ENCODE results near the gene LLCFC1. TPM values are rescaled to one million over a fixed set of nuclear protein-coding genes. Genes with fewer than 3 reads are reported as not detected.

Gene LLCFC1
- polyA plus RNA-seq, 1 donor = 6.6 TPM

GRCh38 chr7:142927085-142927745 is 12.1 kb upstream of the LLCFC1 start:
- DNase-seq = no peak
- Histone ChIP-seq H3K4me1 (ENCODE audit: control insufficient read depth, insufficient read depth, low read length) (peaks cover 15% of the 10 kb centered on the region), H3K9me3 (ENCODE audit: control insufficient read depth, low read depth, low read length) (no peaks in the 10 kb centered on the region), H3K27ac (ENCODE audit: low read length) (no peak overlapping the region), H3K4me3 (ENCODE audit: low read length) (no peak overlapping the region), H3K27me3 (ENCODE audit: control insufficient read depth, insufficient read depth, low read length) (no peaks in the 10 kb centered on the region), H3K36me3 (ENCODE audit: control insufficient read depth, insufficient read depth, low read length) (no peaks in the 10 kb centered on the region)
- WGBS (ENCODE audit: insufficient coverage, low lambda C conversion rate) = 60% methylated on average over 1 of the region's 7 CpGs

- no peaks in the 10 kb centered on the region for H3K9me3 ChIP-seq (ENCODE audit: control insufficient read depth, low read depth, low read length)
- H3K4me1 ChIP-seq (ENCODE audit: control insufficient read depth, insufficient read depth, low read length) = peaks cover 10% of the 10 kb centered on the region
- peaks cover 4% of the 10 kb centered on the region for H3K27me3 ChIP-seq (ENCODE audit: control insufficient read depth, insufficient read depth, low read length)
- no peak overlapping the region for H3K27ac ChIP-seq (ENCODE audit: low read length)
- DNase-seq = no peak
- H3K4me3 ChIP-seq (ENCODE audit: low read length) = no peak overlapping the region
- WGBS (ENCODE audit: insufficient coverage, low lambda C conversion rate) = no CpG with 5 or more reads among the region's 8 CpGs
- H3K36me3 ChIP-seq (ENCODE audit: control insufficient read depth, insufficient read depth, low read length) = no peaks in the 10 kb centered on the region
Observed at GRCh38 chr7:142927949-142928348, 11.3 kb upstream of the LLCFC1 start.

GRCh38 chr7:142930126-142930730 is 9.1 kb upstream of the LLCFC1 start:
- Histone ChIP-seq H3K9me3 (ENCODE audit: control insufficient read depth, low read depth, low read length) (no peaks in the 10 kb centered on the region), H3K4me3 (ENCODE audit: low read length) (no peak overlapping the region), H3K4me1 (ENCODE audit: control insufficient read depth, insufficient read depth, low read length) (no peaks in the 10 kb centered on the region), H3K27me3 (ENCODE audit: control insufficient read depth, insufficient read depth, low read length) (peaks cover 7% of the 10 kb centered on the region), H3K27ac (ENCODE audit: low read length) (no peak overlapping the region), H3K36me3 (ENCODE audit: control insufficient read depth, insufficient read depth, low read length) (no peaks in the 10 kb centered on the region)
- no CpG with 5 or more reads among the region's 11 CpGs for WGBS (ENCODE audit: insufficient coverage, low lambda C conversion rate)
- no peak for DNase-seq

- Histone ChIP-seq H3K27ac (ENCODE audit: low read length) (no peak overlapping the region), H3K4me3 (ENCODE audit: low read length) (no peak overlapping the region), H3K4me1 (ENCODE audit: control insufficient read depth, insufficient read depth, low read length) (no peaks in the 10 kb centered on the region), H3K36me3 (ENCODE audit: control insufficient read depth, insufficient read depth, low read length) (no peaks in the 10 kb centered on the region), H3K27me3 (ENCODE audit: control insufficient read depth, insufficient read depth, low read length) (peaks cover 7% of the 10 kb centered on the region), H3K9me3 (ENCODE audit: control insufficient read depth, low read depth, low read length) (no peaks in the 10 kb centered on the region)
- WGBS (ENCODE audit: insufficient coverage, low lambda C conversion rate) = 56% methylated on average over 3 of the region's 5 CpGs
- no peak for DNase-seq
Observed at GRCh38 chr7:142932386-142933091, 6.7 kb upstream of the LLCFC1 start.

- no peaks in the 10 kb centered on the region for H3K36me3 ChIP-seq (ENCODE audit: control insufficient read depth, insufficient read depth, low read length)
- no peak overlapping the region for H3K4me3 ChIP-seq (ENCODE audit: low read length)
- no CpG with 5 or more reads among the region's 7 CpGs for WGBS (ENCODE audit: insufficient coverage, low lambda C conversion rate)
- H3K27me3 ChIP-seq (ENCODE audit: control insufficient read depth, insufficient read depth, low read length) = peaks cover 7% of the 10 kb centered on the region
- H3K4me1 ChIP-seq (ENCODE audit: control insufficient read depth, insufficient read depth, low read length) = no peaks in the 10 kb centered on the region
- DNase-seq = no peak
- H3K9me3 ChIP-seq (ENCODE audit: control insufficient read depth, low read depth, low read length) = no peaks in the 10 kb centered on the region
- H3K27ac ChIP-seq (ENCODE audit: low read length) = no peak overlapping the region
Observed at GRCh38 chr7:142933092-142933475, 6.2 kb upstream of the LLCFC1 start.

GRCh38 chr7:142933624-142934023 is 5.7 kb upstream of the LLCFC1 start, which contains the start of gene TRPV5:
Gene TRPV5 (minus strand): TSS chr7:142933746. CDS start chr7:142933459, 287 bp downstream.
- WGBS (ENCODE audit: insufficient coverage, low lambda C conversion rate) = 80% methylated on average over 1 of the region's 4 CpGs
- no peak within 1 kb of the TSS for H3K4me3 ChIP-seq (ENCODE audit: low read length)
- no peak for DNase-seq
- H3K36me3 ChIP-seq (ENCODE audit: control insufficient read depth, insufficient read depth, low read length) = no peaks in the 10 kb centered on the region
- H3K27me3 ChIP-seq (ENCODE audit: control insufficient read depth, insufficient read depth, low read length) = peaks cover 7% of the 10 kb centered on the region
- H3K27ac ChIP-seq (ENCODE audit: low read length) = no peak within 1 kb of the TSS
- H3K4me1 ChIP-seq (ENCODE audit: control insufficient read depth, insufficient read depth, low read length) = no peaks in the 10 kb centered on the region
- H3K9me3 ChIP-seq (ENCODE audit: control insufficient read depth, low read depth, low read length) = no peaks in the 10 kb centered on the region

GRCh38 chr7:142934056-142934455 is 5.2 kb upstream of the LLCFC1 start:
- Histone ChIP-seq H3K4me1 (ENCODE audit: control insufficient read depth, insufficient read depth, low read length) (no peaks in the 10 kb centered on the region), H3K4me3 (ENCODE audit: low read length) (no peak overlapping the region), H3K9me3 (ENCODE audit: control insufficient read depth, low read depth, low read length) (no peaks in the 10 kb centered on the region), H3K27ac (ENCODE audit: low read length) (no peak overlapping the region), H3K27me3 (ENCODE audit: control insufficient read depth, insufficient read depth, low read length) (peaks cover 7% of the 10 kb centered on the region), H3K36me3 (ENCODE audit: control insufficient read depth, insufficient read depth, low read length) (no peaks in the 10 kb centered on the region)
- no peak for DNase-seq
- WGBS (ENCODE audit: insufficient coverage, low lambda C conversion rate) = no CpG with 5 or more reads among the region's 12 CpGs

- Histone ChIP-seq H3K27ac (ENCODE audit: low read length) (no peak overlapping the region), H3K36me3 (ENCODE audit: control insufficient read depth, insufficient read depth, low read length) (no peaks in the 10 kb centered on the region), H3K4me1 (ENCODE audit: control insufficient read depth, insufficient read depth, low read length) (no peaks in the 10 kb centered on the region), H3K4me3 (ENCODE audit: low read length) (no peak overlapping the region), H3K27me3 (ENCODE audit: control insufficient read depth, insufficient read depth, low read length) (peaks cover 7% of the 10 kb centered on the region), H3K9me3 (ENCODE audit: control insufficient read depth, low read depth, low read length) (no peaks in the 10 kb centered on the region)
- 100% methylated on average over 1 of the region's 12 CpGs for WGBS (ENCODE audit: insufficient coverage, low lambda C conversion rate)
- no peak for DNase-seq
Observed at GRCh38 chr7:142935941-142936565, 3.2 kb upstream of the LLCFC1 start.

- WGBS (ENCODE audit: insufficient coverage, low lambda C conversion rate) = 100% methylated on average over 2 of the region's 4 CpGs
- no peak for DNase-seq
- peaks cover 3% of the 10 kb centered on the region for H3K27me3 ChIP-seq (ENCODE audit: control insufficient read depth, insufficient read depth, low read length)
- no peak overlapping the region for H3K4me3 ChIP-seq (ENCODE audit: low read length)
- no peak overlapping the region for H3K27ac ChIP-seq (ENCODE audit: low read length)
- H3K4me1 ChIP-seq (ENCODE audit: control insufficient read depth, insufficient read depth, low read length) = no peaks in the 10 kb centered on the region
- peaks cover 3% of the 10 kb centered on the region for H3K36me3 ChIP-seq (ENCODE audit: control insufficient read depth, insufficient read depth, low read length)
- H3K9me3 ChIP-seq (ENCODE audit: control insufficient read depth, low read depth, low read length) = no peaks in the 10 kb centered on the region
Observed at GRCh38 chr7:142938611-142939010, 673 bp upstream of the LLCFC1 start.

GRCh38 chr7:142940966-142941535 is 1.8 kb downstream of the LLCFC1 start:
- WGBS (ENCODE audit: insufficient coverage, low lambda C conversion rate) = no CpG with 5 or more reads among the region's 10 CpGs
- no peaks in the 10 kb centered on the region for H3K9me3 ChIP-seq (ENCODE audit: control insufficient read depth, low read depth, low read length)
- no peaks in the 10 kb centered on the region for H3K4me1 ChIP-seq (ENCODE audit: control insufficient read depth, insufficient read depth, low read length)
- H3K27ac ChIP-seq (ENCODE audit: low read length) = no peak overlapping the region
- DNase-seq = no peak
- peaks cover 3% of the 10 kb centered on the region for H3K36me3 ChIP-seq (ENCODE audit: control insufficient read depth, insufficient read depth, low read length)
- H3K4me3 ChIP-seq (ENCODE audit: low read length) = no peak overlapping the region
- no peaks in the 10 kb centered on the region for H3K27me3 ChIP-seq (ENCODE audit: control insufficient read depth, insufficient read depth, low read length)
